Keratinocyte (primary cell): ENCODE measurements around the gene IFITM10. TPM values are rescaled to one million over a fixed set of nuclear protein-coding genes. Genes with fewer than 3 reads are reported as not detected.

Experiments used
- DNase-seq: peaks from one replicate; pipeline ENCODE4 v3.0.0-alpha.2; 2011; ENCODE audit warnings: low read depth, missing footprints, low spot score
- FAIRE-seq: peaks from 2 replicates; lab custom pipeline; 2011; peaks lifted over from hg19 to GRCh38; lab: Jason Lieb, UNC
- H2AFZ ChIP-seq: 2 replicates; pipeline ENCODE4 v1.6.0; 2012; ENCODE audit warnings: low read length, control low read depth, inconsistent platforms; ENCODE audit not compliant: control insufficient read depth
- H3K27ac ChIP-seq: 2 replicates; pipeline ENCODE4 v1.5.1; 2011; ENCODE audit warnings: low read length; ENCODE audit not compliant: control insufficient read depth, insufficient read depth
- H3K27me3 ChIP-seq: 3 replicates; pipeline ENCODE4 v1.6.0; 2011; ENCODE audit warnings: low read length; ENCODE audit not compliant: control insufficient read depth, insufficient read depth; ENCODE audit errors: extremely low read depth
- H3K36me3 ChIP-seq, 2 experiments: 2 replicates in 1 of 2; 3 replicates in 1 of 2; pipeline ENCODE4 v1.5.1; 2011; ENCODE audit warnings: low read length in 2 of 2, mild to moderate bottlenecking in 1 of 2; ENCODE audit not compliant: control insufficient read depth in 2 of 2, insufficient read depth in 2 of 2; ENCODE audit errors: extremely low read depth in 1 of 2
- H3K4me1 ChIP-seq: 3 replicates; pipeline ENCODE4 v1.5.1; 2011; ENCODE audit warnings: low read length; ENCODE audit not compliant: control insufficient read depth, insufficient read depth; ENCODE audit errors: extremely low read depth
- H3K4me2 ChIP-seq: 3 replicates; pipeline ENCODE4 v1.6.0; 2011; ENCODE audit warnings: low read depth, low read length; ENCODE audit not compliant: control insufficient read depth, insufficient read depth; ENCODE audit errors: extremely low read depth
- H3K4me3 ChIP-seq, 3 experiments: fragments of 200-600 bp in 1 of 3; sonication (generic) in 1 of 3; 2 replicates in 2 of 3; 3 replicates in 1 of 3; pipeline ENCODE4 v1.5.1; 2011 to 2016; ENCODE audit warnings: low read length in 3 of 3, mild to moderate bottlenecking in 3 of 3, control low read depth in 2 of 3, inconsistent platforms in 1 of 3, low read depth in 1 of 3, mixed read lengths in 1 of 3, mixed run types in 1 of 3, moderate library complexity in 1 of 3; ENCODE audit not compliant: control insufficient read depth in 2 of 3, insufficient read depth in 2 of 3; ENCODE audit errors: extremely low read depth in 1 of 3
- H3K79me2 ChIP-seq: 2 replicates; pipeline ENCODE4 v1.6.0; 2012; ENCODE audit warnings: low read length; ENCODE audit not compliant: control insufficient read depth, insufficient read depth
- H3K9ac ChIP-seq: 3 replicates; pipeline ENCODE4 v1.6.0; 2011; ENCODE audit warnings: low read length; ENCODE audit not compliant: control insufficient read depth, insufficient read depth; ENCODE audit errors: extremely low read depth
- H3K9me1 ChIP-seq: 3 replicates; pipeline ENCODE4 v1.6.0; 2011; ENCODE audit warnings: low read length; ENCODE audit not compliant: control insufficient read depth, insufficient read depth; ENCODE audit errors: extremely low read depth
- H3K9me3 ChIP-seq: 2 replicates; pipeline ENCODE4 v1.5.1; 2012; ENCODE audit warnings: low read depth, low read length; ENCODE audit not compliant: control insufficient read depth
- H4K20me1 ChIP-seq: 3 replicates; pipeline ENCODE4 v1.6.0; 2011; ENCODE audit warnings: low read length; ENCODE audit not compliant: control insufficient read depth, insufficient read depth; ENCODE audit errors: extremely low read depth
- EZH2 ChIP-seq: IDR thresholded peaks from one replicate; pipeline ENCODE4 v1.6.1; 2012; ENCODE audit warnings: inconsistent platforms, mild to moderate bottlenecking, low read length, moderate library complexity
- dilution Hi-C: fragments of 300-500 bp; cut with MboI; formaldehyde crosslinking; loops from one replicate; pipeline ENCODE4 v1.7.0; 2020; ENCODE audit warnings: low sequenced_read_pairs; ENCODE audit not compliant: extremely low pct_ligation_motif_present
- polyA plus RNA-seq, 5 experiments: library from polyadenylated mRNA; depleted of rRNA in 3 of 5; stranded (reverse) in 3 of 5; stranded (forward) in 1 of 5; unstranded in 1 of 5; fragments of >200 nt; gene quantifications; 1 replicate in 1 of 5; 2 replicates in 3 of 5; 3 replicates in 1 of 5; pipeline versions ENCODE4 v1.2.1 to v1.2.3, GENCODE V29; 2011 to 2012; ENCODE audit warnings: missing spikeins in 2 of 5, low read depth in 1 of 5, low replicate concordance in 1 of 5
- TF ChIP-seq, protein P1 (sequence below), 3 experiments: IDR thresholded peaks in 1 of 3; conservative IDR thresholded peaks in 1 of 3; optimal IDR thresholded peaks in 1 of 3; 2 replicates in 2 of 3; 3 replicates in 1 of 3; pipeline versions ENCODE3 to v1.5.1; 2011; ENCODE audit warnings: low read length in 3 of 3, mild to moderate bottlenecking in 3 of 3, moderate library complexity in 2 of 3, control low read depth in 1 of 3, inconsistent platforms in 1 of 3; ENCODE audit not compliant: insufficient read depth in 2 of 3; ENCODE audit errors: extremely low read depth in 1 of 3

Gene IFITM10
- polyA plus RNA-seq, 1 donor (not counting 4 experiments of a cell fraction or from before 2014, with no cell fraction given), result 0.14 TPM

DNA sequence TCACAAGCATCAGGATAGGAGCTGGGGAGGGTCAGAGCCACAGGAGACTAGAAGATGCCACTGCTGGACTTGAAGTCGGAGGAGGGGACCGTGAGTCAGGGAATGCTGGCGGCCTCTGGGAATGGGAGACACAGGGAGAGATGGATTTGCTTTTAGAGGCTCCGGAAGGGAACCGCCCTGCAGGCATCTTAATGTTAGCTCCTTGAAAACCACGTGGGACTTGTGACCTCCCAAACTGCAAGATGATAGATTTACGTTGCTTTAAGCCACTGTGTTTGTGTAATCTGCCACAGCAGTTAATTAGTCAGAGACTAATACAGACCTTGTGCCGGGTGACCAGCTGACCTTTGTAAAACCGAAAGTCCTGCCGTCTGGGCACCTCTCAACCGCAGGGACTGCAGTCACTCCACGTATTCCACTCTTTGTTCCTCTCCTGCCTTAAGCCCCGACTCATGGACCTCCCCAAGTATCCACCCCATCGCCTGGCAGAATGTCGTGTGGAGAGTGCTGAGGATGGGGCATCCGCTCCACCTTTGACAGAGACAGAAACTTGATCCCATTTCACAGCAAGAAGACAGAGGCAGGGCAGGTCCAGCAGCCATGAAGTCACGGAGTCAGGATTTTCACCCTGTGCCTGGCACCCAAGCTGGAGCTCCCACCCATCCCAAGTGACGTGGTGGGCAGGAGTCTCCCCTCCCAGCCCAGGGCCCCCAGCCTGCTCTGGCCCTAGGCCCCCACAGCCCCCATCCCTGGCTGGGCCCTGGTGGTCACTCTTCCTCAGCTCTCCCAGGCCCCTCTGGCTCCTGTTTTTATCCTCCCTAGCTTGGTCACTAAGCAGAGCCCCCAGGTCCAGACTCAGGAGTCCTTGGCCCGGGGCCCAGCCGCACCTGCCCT lies 32.7 kb upstream of the IFITM10 start:
- H3K4me3 ChIP-seq, result no peak overlapping the region
- dilution Hi-C loops, result no loop called here
- no peak for FAIRE-seq

DNA sequence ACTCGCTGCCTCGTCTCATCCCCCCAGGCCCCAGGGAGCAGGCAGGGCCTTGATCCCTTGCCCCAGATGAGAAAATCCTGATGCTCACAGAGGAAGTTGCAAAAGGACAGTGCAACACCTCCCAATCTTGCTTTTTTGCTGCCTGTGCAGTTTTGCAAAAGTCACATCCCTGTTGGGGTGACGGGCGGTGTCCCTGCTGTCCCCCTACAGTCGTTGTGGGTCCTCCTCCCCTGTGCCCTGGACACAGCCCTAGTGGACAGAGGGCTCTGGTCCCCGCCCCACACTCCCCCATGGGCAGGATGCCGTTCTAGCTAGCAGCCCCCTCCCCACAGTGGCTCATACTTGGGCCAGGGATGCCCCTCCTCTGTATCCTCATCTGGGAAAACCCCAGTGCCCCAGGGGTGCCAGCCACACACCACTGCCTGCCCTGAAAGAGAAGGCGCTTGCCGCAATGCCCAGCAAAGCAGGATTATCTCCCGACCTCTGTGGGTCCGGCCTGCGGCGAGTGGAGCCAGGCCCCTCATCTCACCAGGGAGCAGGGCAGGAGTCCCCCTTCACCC lies 31.7 kb upstream of the IFITM10 start:
- Histone ChIP-seq H3K4me3 (no peak overlapping the region), H2AFZ (no peak overlapping the region), H3K9ac (no peak overlapping the region), H3K36me3 (no peaks in the 10 kb centered on the region), H3K27me3 (peaks cover 21% of the 10 kb centered on the region), H3K9me1 (no peaks in the 10 kb centered on the region), H4K20me1 (no peaks in the 10 kb centered on the region), H3K4me2 (no peak overlapping the region), H3K27ac (no peak overlapping the region), H3K9me3 (no peaks in the 10 kb centered on the region), H3K4me1 (no peaks in the 10 kb centered on the region), H3K79me2 (no peaks in the 10 kb centered on the region)
- FAIRE-seq, result no peak
- TF ChIP-seq EZH2, result no peak
- TF ChIP-seq, protein P1, sequence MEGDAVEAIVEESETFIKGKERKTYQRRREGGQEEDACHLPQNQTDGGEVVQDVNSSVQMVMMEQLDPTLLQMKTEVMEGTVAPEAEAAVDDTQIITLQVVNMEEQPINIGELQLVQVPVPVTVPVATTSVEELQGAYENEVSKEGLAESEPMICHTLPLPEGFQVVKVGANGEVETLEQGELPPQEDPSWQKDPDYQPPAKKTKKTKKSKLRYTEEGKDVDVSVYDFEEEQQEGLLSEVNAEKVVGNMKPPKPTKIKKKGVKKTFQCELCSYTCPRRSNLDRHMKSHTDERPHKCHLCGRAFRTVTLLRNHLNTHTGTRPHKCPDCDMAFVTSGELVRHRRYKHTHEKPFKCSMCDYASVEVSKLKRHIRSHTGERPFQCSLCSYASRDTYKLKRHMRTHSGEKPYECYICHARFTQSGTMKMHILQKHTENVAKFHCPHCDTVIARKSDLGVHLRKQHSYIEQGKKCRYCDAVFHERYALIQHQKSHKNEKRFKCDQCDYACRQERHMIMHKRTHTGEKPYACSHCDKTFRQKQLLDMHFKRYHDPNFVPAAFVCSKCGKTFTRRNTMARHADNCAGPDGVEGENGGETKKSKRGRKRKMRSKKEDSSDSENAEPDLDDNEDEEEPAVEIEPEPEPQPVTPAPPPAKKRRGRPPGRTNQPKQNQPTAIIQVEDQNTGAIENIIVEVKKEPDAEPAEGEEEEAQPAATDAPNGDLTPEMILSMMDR (optimal IDR thresholded peaks at IDR 0.05 in 1 of 3, IDR thresholded peaks at IDR 0.05 in 1 of 3, conservative IDR thresholded peaks at IDR 0.05 in 1 of 3; ENCODE audit: extremely low read depth in 1 of 3, insufficient read depth in 2 of 3, low read length in 3 of 3), result no peak
- dilution Hi-C loops, result no loop called here
- DNase-seq, result no peak

More for the DNA sequence above, 32.7 kb upstream of the IFITM10 start:
- Histone ChIP-seq H3K9me1 (no peaks in the 10 kb centered on the region), H3K27ac (no peak overlapping the region), H4K20me1 (no peaks in the 10 kb centered on the region), H3K9ac (no peak overlapping the region), H3K79me2 (no peaks in the 10 kb centered on the region), H3K9me3 (no peaks in the 10 kb centered on the region), H3K4me2 (no peak overlapping the region), H3K4me1 (no peaks in the 10 kb centered on the region), H2AFZ (no peak overlapping the region), H3K36me3 (no peaks in the 10 kb centered on the region), H3K27me3 (peaks cover 21% of the 10 kb centered on the region)
- TF ChIP-seq, protein P1 (optimal IDR thresholded peaks at IDR 0.05 in 1 of 3, IDR thresholded peaks at IDR 0.05 in 1 of 3, conservative IDR thresholded peaks at IDR 0.05 in 1 of 3; ENCODE audit: extremely low read depth in 1 of 3, insufficient read depth in 2 of 3, low read length in 3 of 3), result no peak
- TF ChIP-seq EZH2, result no peak
- DNase-seq, result no peak
